Endothelial cell of umbilical vein (primary cell): Measurements from ENCODE around the gene CBLB. TPM values are rescaled to one million over a fixed set of nuclear protein-coding genes. Genes with fewer than 3 reads are reported as not detected.

ENCODE experiments used
- BruUV-seq: library from RNA; stranded (reverse); fragments of 400-500 nt; replicated peaks from 2 replicates; lab custom pipeline; 2021; lab: Mats Ljungman, UMichigan
- CTCF ChIA-PET: fragments of 300-600, 350-600 bp; sonication (Branson Sonifier 250); formaldehyde crosslinking; loops from one replicate; lab custom pipeline; 2021; ENCODE audit warnings: antibody characterized with exemption, inconsistent platforms; lab: Charles Lee
- POLR2A ChIA-PET: fragments of 300-600, 350-600 bp; sonication (Branson Sonifier 250); formaldehyde crosslinking; loops from one replicate; lab custom pipeline; 2021; ENCODE audit warnings: antibody characterized with exemption, inconsistent platforms; lab: Charles Lee
- DNase-seq: peaks from one replicate; pipeline ENCODE4 v3.0.0-alpha.2; 2011; ENCODE audit warnings: low read depth, low spot score
- FAIRE-seq: peaks from 2 replicates; lab custom pipeline; 2011; peaks lifted over from hg19 to GRCh38; lab: Jason Lieb, UNC
- H2AFZ ChIP-seq: 2 replicates; pipeline ENCODE4 v1.6.0; 2012; ENCODE audit warnings: low read depth, low read length, control low read depth, inconsistent platforms
- H3K27ac ChIP-seq: 2 replicates; pipeline ENCODE4 v1.5.1; 2011; ENCODE audit warnings: low read depth, mild to moderate bottlenecking, control low read depth, low read length, moderate library complexity; ENCODE audit not compliant: insufficient read depth
- H3K27me3 ChIP-seq, 2 experiments: 2 replicates each; pipeline versions ENCODE4 v1.6.0 to v1.6.1; 2011; ENCODE audit warnings: low read length in 2 of 2, mixed read lengths in 1 of 2; ENCODE audit not compliant: control insufficient read depth in 2 of 2, insufficient read depth in 2 of 2
- H3K36me3 ChIP-seq, 2 experiments: 2 replicates in 1 of 2; 3 replicates in 1 of 2; pipeline ENCODE4 v1.5.1; 2011; ENCODE audit warnings: low read length in 2 of 2, mild to moderate bottlenecking in 1 of 2, moderate library complexity in 1 of 2; ENCODE audit not compliant: control insufficient read depth in 2 of 2, insufficient read depth in 2 of 2; ENCODE audit errors: extremely low read depth in 1 of 2
- H3K4me1 ChIP-seq: 3 replicates; pipeline ENCODE4 v1.5.1; 2011; ENCODE audit warnings: mild to moderate bottlenecking, low read length; ENCODE audit not compliant: control insufficient read depth, insufficient read depth; ENCODE audit errors: extremely low read depth
- H3K4me2 ChIP-seq: 2 replicates; pipeline ENCODE4 v1.6.1; 2011; ENCODE audit warnings: low read length, control low read depth, mixed read lengths; ENCODE audit not compliant: insufficient read depth
- H3K4me3 ChIP-seq, 3 experiments: fragments of 200-600 bp in 1 of 3; sonication (generic), shearing (Covaris generic) in 1 of 3; replicated peaks in 1 of 3; 2 replicates each; pipeline ENCODE4 v1.5.1; 2011 to 2016; ENCODE audit warnings: control low read depth in 3 of 3, low read length in 3 of 3, mild to moderate bottlenecking in 2 of 3, inconsistent platforms in 1 of 3, low read depth in 1 of 3, moderate library complexity in 1 of 3; ENCODE audit not compliant: insufficient read depth in 1 of 3
- H3K79me2 ChIP-seq: 2 replicates; pipeline ENCODE4 v1.6.0; 2012; ENCODE audit warnings: low read length, inconsistent platforms; ENCODE audit not compliant: control insufficient read depth, insufficient read depth
- H3K9ac ChIP-seq: replicated peaks from 2 replicates; pipeline ENCODE3; 2011; ENCODE audit warnings: low read length, control low read depth; ENCODE audit not compliant: insufficient read depth; ENCODE audit errors: extremely low read depth
- H3K9me1 ChIP-seq: replicated peaks from 3 replicates; pipeline ENCODE4 v1.6.0; 2011; ENCODE audit warnings: mild to moderate bottlenecking, low read length; ENCODE audit not compliant: control insufficient read depth, insufficient read depth; ENCODE audit errors: extremely low read depth
- H3K9me3 ChIP-seq: replicated peaks from 2 replicates; pipeline ENCODE4 v1.5.1; 2012; ENCODE audit warnings: low read length, inconsistent platforms; ENCODE audit not compliant: control insufficient read depth, insufficient read depth
- H4K20me1 ChIP-seq: replicated peaks from 2 replicates; pipeline ENCODE3; 2011; ENCODE audit warnings: mild to moderate bottlenecking, low read length; ENCODE audit not compliant: control insufficient read depth, insufficient read depth; ENCODE audit errors: extremely low read depth
- CTCF ChIP-seq, 2 donors: IDR thresholded peaks; 1 replicate in 1 of 2; 2 replicates in 1 of 2; pipeline ENCODE4 v1.5.1; 2011; ENCODE audit warnings: low read length in 2 of 2, mild to moderate bottlenecking in 2 of 2, moderate library complexity in 2 of 2, control low read depth in 1 of 2, inconsistent platforms in 1 of 2, low read depth in 1 of 2; ENCODE audit not compliant: insufficient read depth in 1 of 2; ENCODE audit errors: extremely low read depth in 1 of 2
- EZH2 ChIP-seq: IDR thresholded peaks from 2 replicates; pipeline ENCODE4 v1.6.1; 2012; ENCODE audit warnings: borderline replicate concordance, low read depth, mild to moderate bottlenecking, moderate library complexity, low read length, inconsistent platforms; ENCODE audit not compliant: severe bottlenecking
- FOS ChIP-seq: IDR thresholded peaks from 2 replicates; pipeline ENCODE4 v1.6.1; 2011; ENCODE audit warnings: mild to moderate bottlenecking, low read length, moderate library complexity, borderline replicate concordance; ENCODE audit not compliant: insufficient read depth
- GATA2 ChIP-seq: IDR thresholded peaks from 2 replicates; pipeline ENCODE4 v1.7.0; 2011; ENCODE audit warnings: low read depth, mild to moderate bottlenecking, moderate library complexity, mixed read lengths, low read length; ENCODE audit not compliant: insufficient read length, insufficient read depth
- JUN ChIP-seq: IDR thresholded peaks from 2 replicates; pipeline ENCODE4 v1.6.1; 2011; ENCODE audit warnings: borderline replicate concordance, low read depth; ENCODE audit not compliant: insufficient read length, insufficient read depth
- MAX ChIP-seq: IDR thresholded peaks from 2 replicates; pipeline ENCODE4 v1.6.1; 2011; ENCODE audit not compliant: insufficient read depth, insufficient read length
- MYC ChIP-seq: IDR thresholded peaks from one replicate; pipeline ENCODE4 v1.6.1; 2011; ENCODE audit warnings: mild to moderate bottlenecking, low read depth, low read length
- POLR2A ChIP-seq: IDR thresholded peaks from 2 replicates; pipeline ENCODE4 v1.6.1; 2012; ENCODE audit warnings: low read depth, mild to moderate bottlenecking, control low read depth, low read length
- POLR2AphosphoS5 ChIP-seq: IDR thresholded peaks from 2 replicates; pipeline ENCODE4 v1.6.1; 2012; ENCODE audit warnings: low read depth, mild to moderate bottlenecking, control low read depth, low read length, moderate library complexity; ENCODE audit not compliant: insufficient read depth
- dilution Hi-C: fragments of 300-500 bp; cut with MboI; formaldehyde crosslinking; loops from one replicate; pipeline ENCODE4 v1.15.0; 2019; ENCODE audit warnings: low sequenced_read_pairs; ENCODE audit not compliant: extremely low pct_ligation_motif_present
- intact Hi-C: fragments of 100-400 bp; cut with micrococcal nuclease; formaldehyde crosslinking; loops from one replicate; pipeline ENCODE4 v1.10.0; 2022
- polyA plus RNA-seq, 4 experiments: library from polyadenylated mRNA; depleted of rRNA in 3 of 4; stranded (reverse) in 3 of 4; unstranded in 1 of 4; fragments of >200 nt; gene quantifications; 2 replicates each; pipeline versions ENCODE4 v1.2.1 to v1.2.3, GENCODE V29; 2011 to 2012; ENCODE audit warnings: missing spikeins in 1 of 4
- total RNA-seq: library from RNA; stranded (reverse); gene quantifications from 2 replicates; pipeline ENCODE4 v1.2.3, GENCODE V29; 2021

CBLB gene
- total and polyA plus RNA-seq, 2 donors (not counting 3 experiments of a cell fraction or from before 2014, with no cell fraction given) = 17.8 to 39.6 TPM

- Histone ChIP-seq H3K4me1 (peaks cover 12% of the 10 kb centered on the region), H3K27me3 (no peaks in the 10 kb centered on the region), H3K4me2 (no peak overlapping the region), H3K4me3 (no peak overlapping the region), H3K36me3 (no peaks in the 10 kb centered on the region), H2AFZ (no peak overlapping the region), H3K79me2 (no peaks in the 10 kb centered on the region), H3K9me1 (no peaks in the 10 kb centered on the region), H3K27ac (no peak overlapping the region), H3K9me3 (no peaks in the 10 kb centered on the region), H3K9ac (no peak overlapping the region), H4K20me1 (no peaks in the 10 kb centered on the region)
- DNase-seq = no peak
- dilution Hi-C loops (no loop called here), intact Hi-C loops (no loop called here)
- POLR2A ChIA-PET = no interaction called here
- no peak for TF ChIP-seq POLR2AphosphoS5
- no peak for TF ChIP-seq POLR2A
- TF ChIP-seq FOS = no peak
- no peak for TF ChIP-seq EZH2
- no peak for TF ChIP-seq GATA2
- TF ChIP-seq MAX = no peak
- TF ChIP-seq JUN = no peak
- TF ChIP-seq CTCF (IDR thresholded peaks at IDR 0.05; ENCODE audit: extremely low read depth in 1 of 2, insufficient read depth in 1 of 2, low read depth in 1 of 2, low read length in 2 of 2) = no peak
- no peak for TF ChIP-seq MYC
- no TSS peak for BruUV-seq
- FAIRE-seq = no peak
- CTCF ChIA-PET = interaction anchor here (1.1 to 1.3 kb wide), 2 partner anchors 43 to 785 kb away, joined by 4 to 6 read pairs; no protein-coding TSS in a partner anchor
These were observed 44.7 kb downstream of the CBLB start for GRCh38 chr3:105824129-105824528.
